ENCODE data around the gene BRIX1.

The BRIX1 gene

DNA sequence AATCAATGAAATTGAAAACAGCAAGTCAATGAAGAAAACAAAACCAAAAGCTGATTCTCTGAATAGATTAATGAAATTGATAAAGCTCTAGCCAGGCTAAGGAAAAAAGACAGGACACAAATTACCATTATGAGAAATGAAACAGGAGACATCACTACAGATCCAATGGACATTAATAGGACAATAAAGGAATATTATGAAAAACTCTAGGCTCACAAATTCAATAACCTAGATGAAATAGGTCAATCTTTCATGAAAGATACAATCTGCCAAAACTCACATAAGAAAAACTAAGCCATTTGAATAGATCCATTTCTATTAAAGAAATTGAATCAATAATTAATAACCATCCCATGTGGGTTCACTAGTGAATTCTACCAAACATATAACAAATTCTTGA, 39.2 kb upstream of the BRIX1 start:
- no peak for TF ChIP-seq CTCF (IDR thresholded peaks at IDR 0.05; ENCODE audit: borderline replicate concordance, insufficient read depth, low read depth, low read length)
- H3K4me3 ChIP-seq (ENCODE audit: low read depth, low read length): no peak overlapping the region

- TF ChIP-seq CTCF (IDR thresholded peaks at IDR 0.05; ENCODE audit: borderline replicate concordance, insufficient read depth, low read depth, low read length): no peak
- H3K4me3 ChIP-seq (ENCODE audit: low read depth, low read length): no peak overlapping the region
Measured at GRCh38 chr5:34881246-34881645, 34.3 kb upstream of the BRIX1 start.

GRCh38 chr5:34886392-34887119, 29.0 kb upstream of the BRIX1 start:
- H3K4me3 ChIP-seq (ENCODE audit: low read depth, low read length): no peak overlapping the region
- no peak for TF ChIP-seq CTCF (IDR thresholded peaks at IDR 0.05; ENCODE audit: borderline replicate concordance, insufficient read depth, low read depth, low read length)

GRCh38 chr5:34889394-34889793, 26.1 kb upstream of the BRIX1 start:
- no peak for TF ChIP-seq CTCF (IDR thresholded peaks at IDR 0.05; ENCODE audit: borderline replicate concordance, insufficient read depth, low read depth, low read length)
- no peak overlapping the region for H3K4me3 ChIP-seq (ENCODE audit: low read depth, low read length)

GRCh38 chr5:34891981-34892380, 23.5 kb upstream of the BRIX1 start:
- TF ChIP-seq CTCF (IDR thresholded peaks at IDR 0.05; ENCODE audit: borderline replicate concordance, insufficient read depth, low read depth, low read length): no peak

DNA sequence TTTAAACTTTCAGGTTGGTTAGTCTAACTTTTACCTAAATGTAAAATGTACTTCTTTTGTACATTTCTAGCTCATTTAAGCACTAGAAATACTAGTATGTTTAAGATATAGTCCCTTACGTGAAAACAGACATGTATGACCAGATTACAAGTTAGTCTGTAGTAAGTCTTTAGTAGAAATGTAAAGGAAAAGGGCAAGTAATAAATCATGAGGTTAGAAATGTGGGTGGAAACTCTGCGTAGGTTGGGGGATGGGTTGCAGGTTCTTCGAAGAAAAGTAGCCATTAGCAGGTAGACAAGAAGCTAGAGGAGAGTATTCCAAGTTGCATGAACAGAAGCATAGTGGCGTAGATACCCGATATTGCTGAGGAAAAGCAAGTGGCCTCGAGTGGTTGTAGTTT, 23.1 kb upstream of the BRIX1 start:
- TF ChIP-seq CTCF (IDR thresholded peaks at IDR 0.05; ENCODE audit: borderline replicate concordance, insufficient read depth, low read depth, low read length): no peak
- H3K4me3 ChIP-seq (ENCODE audit: low read depth, low read length): no peak overlapping the region

More at GRCh38 chr5:34891981-34892380, 23.5 kb upstream of the BRIX1 start:
- no peak overlapping the region for H3K4me3 ChIP-seq (ENCODE audit: low read depth, low read length)

GRCh38 chr5:34894716-34895115, 20.8 kb upstream of the BRIX1 start:
- no peak overlapping the region for H3K4me3 ChIP-seq (ENCODE audit: low read depth, low read length)
- no peak for TF ChIP-seq CTCF (IDR thresholded peaks at IDR 0.05; ENCODE audit: borderline replicate concordance, insufficient read depth, low read depth, low read length)
